ENCODE results near the gene WFIKKN1.

The WFIKKN1 gene

GRCh38 chr16:638034-638543 is 7.3 kb downstream of the WFIKKN1 start:
- no peak for DNase-seq

- no peak for DNase-seq
These were observed 8.1 kb downstream of the WFIKKN1 start for GRCh38 chr16:638836-639235.

DNA sequence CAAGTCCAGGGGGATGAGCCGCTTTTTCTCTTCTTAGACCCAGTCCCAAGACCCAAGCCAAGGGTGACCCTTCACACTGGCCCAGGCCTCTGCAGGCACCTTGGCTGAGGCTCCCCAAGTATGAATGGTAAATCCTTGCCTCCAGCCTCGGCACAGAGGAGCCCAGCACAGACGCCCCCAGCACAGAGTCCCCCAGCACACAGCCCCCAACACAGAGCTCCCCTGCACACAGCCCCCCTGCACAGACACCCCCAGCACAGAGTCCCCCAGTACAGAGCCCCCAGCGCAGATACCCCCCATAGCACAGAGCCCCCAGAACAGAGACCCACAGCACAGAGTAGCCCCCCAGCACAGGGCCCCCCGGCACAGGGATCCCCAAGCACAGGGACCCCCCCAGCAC is 9.8 kb downstream of the WFIKKN1 start:
- DNase-seq, result no peak

DNA sequence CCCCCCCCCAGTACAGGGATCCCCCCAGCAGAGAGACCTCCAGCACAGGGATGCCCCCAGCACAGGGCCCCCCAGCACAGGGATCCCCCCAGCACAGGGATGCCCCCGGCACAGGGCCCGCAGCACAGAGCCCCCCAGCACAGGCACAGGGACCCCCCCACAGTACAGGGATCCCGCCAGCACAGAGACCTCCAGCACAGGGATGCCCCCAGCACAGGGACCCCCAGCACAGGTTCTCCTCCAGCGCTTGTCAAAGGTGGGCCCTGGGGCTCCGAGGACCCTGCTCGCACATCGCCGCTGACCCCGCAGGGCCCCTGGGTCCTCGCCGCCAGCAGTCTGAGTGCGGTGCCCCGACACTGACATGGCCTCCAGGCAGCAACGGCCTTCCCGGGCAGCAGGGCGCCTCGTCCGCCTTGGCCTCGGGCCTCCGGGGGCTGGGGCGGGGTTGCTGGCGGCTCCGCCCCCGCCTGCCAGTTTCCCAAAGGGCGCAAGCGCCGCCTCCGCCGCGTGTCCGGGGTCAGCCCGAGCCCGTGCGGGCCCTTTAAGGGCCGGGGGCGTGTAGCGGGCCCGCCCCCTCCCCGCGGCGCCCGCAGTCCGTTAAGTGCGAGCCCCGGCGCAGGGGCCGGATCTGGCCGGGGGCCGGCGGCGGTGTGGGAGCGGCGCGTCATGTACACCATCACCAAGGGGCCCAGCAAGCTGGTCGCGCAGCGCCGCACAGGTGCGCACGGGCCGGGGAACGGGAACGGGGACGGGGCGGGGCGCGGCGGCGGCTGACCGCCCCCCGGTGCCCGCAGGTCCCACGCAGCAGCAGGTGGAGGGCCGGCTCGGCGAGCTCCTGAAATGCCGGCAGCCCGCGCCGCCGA is 10.8 kb downstream of the WFIKKN1 start, which contains the start of gene MCRIP2:
MCRIP2 (plus strand) TSS at position 503 of the 863 bp plus-strand sequence; CDS start at position 667, 164 bp downstream.
- peak; percentile 73 to 78 for DNase-seq

GRCh38 chr16:642189-643049 is 11.6 kb downstream of the WFIKKN1 start:
- DNase-seq, result peak in 1 of 2 experiments; percentile 23

- no peak for DNase-seq
These were observed 12.2 kb downstream of the WFIKKN1 start for GRCh38 chr16:643050-643368.

- no peak for DNase-seq
These were observed 13.8 kb downstream of the WFIKKN1 start for GRCh38 chr16:644556-644955.

DNA sequence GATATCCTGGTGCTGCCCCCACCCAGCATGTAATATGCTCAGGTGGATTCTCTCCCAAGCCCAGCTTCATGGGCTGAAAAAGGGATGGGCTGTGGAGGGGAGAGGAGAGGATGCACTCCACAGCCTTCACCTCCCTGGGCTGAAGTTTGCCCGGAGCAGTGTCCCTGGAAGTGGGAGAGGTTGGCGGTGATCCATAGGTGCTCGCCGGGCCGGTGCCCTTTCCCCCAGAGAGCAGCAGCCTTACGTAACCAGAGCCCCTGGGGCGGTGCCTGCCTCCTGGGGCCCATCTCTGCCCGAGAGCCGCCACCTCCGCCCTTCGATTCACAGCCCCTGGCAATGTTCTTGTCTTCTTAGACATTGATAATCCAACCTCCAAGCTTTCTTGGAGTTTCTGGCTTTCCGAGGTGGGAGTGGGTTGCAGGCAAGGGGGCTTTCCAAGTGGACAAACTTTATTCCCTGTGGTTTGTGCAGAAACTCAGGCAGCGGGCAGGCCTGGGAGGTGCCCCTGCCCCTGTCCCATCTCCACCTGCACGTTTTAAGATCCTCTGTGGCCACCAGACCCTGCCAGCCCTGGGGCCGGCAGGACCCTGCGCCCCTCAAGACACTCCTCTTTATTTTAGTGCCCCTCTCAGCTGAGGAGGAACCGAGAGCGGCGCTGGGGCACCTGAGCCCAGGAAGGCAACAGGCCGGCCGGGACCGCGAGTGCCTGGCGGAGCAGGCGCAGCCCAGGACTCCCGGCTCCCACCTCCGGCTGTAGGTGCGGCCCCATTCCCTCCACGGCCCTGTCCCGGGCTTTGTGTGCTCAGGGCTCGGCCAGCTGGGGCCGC is 15.3 kb downstream of the WFIKKN1 start:
- DNase-seq, result no peak

GRCh38 chr16:646679-647172 is 15.9 kb downstream of the WFIKKN1 start:
- no peak for DNase-seq

DNA sequence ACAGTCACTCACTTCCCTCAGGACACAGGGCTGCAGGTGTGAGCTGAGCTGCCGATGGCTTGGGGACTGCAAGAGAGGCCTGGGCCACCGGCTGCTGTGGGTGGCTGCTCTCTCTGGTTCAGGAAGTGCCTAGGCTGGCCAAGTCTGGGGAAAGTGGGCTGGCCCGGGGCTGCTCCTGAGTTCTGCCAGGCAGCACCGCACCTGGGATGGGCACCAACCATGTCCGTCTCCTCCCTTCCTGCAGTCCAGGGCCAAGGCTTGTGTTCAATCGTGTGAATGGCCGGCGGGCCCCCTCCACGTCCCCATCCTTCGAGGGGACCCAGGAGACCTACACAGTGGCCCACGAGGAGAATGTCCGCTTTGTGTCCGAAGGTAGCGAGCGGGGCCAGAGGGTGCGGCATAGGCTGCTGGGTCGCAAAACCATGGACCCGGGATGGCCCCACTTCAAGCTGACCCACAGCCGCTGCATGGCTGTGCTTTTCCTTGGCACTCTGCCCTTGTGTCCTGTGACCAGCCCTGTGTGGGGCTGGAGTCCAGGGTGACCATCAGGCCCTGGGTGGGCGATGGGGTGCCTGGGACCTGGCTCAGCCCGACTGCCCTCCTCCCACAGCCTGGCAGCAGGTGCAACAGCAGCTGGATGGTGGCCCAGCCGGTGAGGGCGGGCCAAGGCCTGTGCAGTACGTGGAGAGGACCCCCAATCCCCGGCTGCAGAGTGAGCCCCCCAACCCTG is 16.6 kb downstream of the WFIKKN1 start:
- DNase-seq, result no peak

DNA sequence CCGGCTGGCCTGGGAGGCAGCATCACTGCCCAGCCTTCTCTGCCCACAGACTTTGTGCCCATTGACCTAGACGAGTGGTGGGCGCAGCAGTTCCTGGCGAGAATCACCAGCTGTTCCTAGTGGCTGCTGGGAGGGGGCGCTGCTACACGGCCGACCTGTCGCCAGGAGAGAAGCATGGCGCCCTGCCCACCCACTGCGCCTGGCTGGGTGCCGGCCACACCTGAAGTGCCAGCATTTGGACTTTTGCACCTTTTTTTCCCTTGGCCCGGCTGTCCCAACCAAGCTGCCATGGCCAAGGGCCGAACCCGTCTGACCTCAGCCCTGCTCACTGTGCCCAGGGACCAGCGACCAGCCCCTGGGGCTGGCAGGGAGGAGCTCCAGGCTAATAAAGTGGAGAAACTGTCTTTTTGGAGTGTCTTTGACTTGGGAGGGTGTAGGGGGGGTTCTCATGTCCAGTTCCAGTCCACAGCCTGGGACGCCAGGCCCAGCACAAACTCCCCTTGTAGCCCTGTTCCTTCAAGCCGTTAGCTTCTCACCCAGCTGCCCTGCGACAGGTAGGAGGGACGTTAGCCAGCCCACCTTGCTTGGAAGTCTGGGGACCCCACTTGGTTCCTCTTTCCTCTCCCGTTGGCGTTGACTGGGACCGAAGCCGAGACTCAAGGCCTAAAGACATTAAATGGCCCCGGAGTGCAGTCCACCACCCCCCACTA is 17.4 kb downstream of the WFIKKN1 start:
- peak in 1 of 2 experiments; percentile 30 for DNase-seq

DNA sequence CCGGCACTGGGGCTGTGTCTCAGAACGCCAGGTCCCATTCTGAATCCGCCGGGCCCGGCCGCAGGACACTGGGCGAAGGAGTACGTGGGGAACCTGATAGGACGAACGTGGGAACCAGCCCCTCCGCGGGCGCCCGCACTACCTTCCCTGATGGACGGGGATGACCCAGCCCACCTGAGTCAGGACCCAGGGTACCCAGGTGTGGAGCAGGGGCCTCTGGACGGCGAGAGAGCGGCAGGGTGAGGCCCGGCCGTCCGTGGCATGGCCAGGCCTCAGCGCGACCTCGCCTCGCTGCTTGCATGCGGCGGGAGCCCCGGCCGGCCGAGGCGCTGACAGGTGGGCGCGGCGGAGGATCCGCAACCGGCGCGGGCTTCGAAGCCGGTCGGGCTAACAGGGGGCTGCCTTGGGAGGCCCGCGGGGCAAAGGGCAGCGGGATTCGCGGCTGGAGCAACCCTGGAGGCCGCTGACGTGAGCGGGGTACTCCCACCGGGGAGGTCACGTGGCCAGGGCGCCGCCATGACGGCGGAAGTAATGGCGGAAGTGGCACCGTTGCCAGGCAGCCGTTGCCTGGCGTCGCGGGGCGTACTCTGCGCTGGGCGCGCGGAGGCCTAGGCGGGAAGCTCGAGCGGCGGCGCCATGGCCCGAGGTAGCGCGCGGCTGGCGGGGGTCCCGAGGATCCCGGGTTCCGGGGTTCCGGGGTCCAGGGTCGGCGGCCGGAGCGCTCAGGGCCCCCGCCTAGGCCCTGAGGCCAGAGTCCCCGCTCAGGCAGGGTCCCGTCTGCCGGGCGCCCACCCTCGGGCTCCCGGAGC is 18.2 kb downstream of the WFIKKN1 start, which contains the start of gene WDR90:
WDR90 (plus strand) TSS at position 585 of the 809 bp plus-strand sequence; CDS start at position 637, 52 bp downstream.
- peak; percentile 74 to 95 for DNase-seq

DNA sequence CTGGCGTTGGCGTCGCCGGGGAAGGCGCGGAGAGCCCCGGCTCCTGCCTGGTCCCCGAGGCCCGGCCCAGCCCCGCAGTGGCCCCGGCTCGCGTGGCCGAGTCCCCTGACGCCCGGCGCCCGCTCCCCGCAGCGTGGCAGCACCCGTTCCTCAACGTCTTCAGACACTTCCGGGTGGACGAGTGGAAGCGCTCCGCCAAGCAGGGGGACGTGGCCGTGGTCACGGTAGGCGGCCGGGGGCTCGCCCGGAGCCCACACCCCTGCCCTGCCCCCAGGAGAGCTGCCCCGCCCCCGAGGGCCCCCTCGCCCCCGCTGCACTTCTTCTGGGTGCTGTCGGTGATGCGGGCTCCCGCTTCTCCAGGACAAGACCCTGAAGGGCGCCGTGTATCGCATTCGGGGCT is 18.8 kb downstream of the WFIKKN1 start:
- DNase-seq, result no peak

GRCh38 chr16:651844-652243 is 21.1 kb downstream of the WFIKKN1 start:
- no peak for DNase-seq

- DNase-seq, result no peak
These were observed 21.9 kb downstream of the WFIKKN1 start for GRCh38 chr16:652454-653305.

DNA sequence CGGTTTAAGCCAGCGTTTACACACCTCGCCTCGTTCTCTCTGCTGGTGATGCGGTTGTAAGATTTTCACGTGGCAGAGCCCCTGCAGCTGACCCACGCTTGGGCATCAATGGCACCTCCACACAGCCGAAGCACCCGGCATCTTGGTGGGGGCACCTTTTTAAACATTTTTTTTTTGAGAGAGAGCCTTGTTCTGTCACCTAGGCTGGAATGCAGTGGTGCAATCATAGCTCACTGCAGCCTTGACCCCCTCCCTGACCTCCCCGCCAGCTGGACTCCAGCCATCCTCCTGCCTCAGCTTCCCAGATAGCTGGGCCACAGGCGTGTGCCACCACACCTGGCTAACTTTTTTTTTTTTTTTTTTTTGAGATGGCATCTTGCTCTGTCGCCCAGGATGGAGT is 23.2 kb downstream of the WFIKKN1 start:
- no peak for DNase-seq

- DNase-seq, result no peak
These were observed 26.7 kb downstream of the WFIKKN1 start for GRCh38 chr16:657487-657886.

DNA sequence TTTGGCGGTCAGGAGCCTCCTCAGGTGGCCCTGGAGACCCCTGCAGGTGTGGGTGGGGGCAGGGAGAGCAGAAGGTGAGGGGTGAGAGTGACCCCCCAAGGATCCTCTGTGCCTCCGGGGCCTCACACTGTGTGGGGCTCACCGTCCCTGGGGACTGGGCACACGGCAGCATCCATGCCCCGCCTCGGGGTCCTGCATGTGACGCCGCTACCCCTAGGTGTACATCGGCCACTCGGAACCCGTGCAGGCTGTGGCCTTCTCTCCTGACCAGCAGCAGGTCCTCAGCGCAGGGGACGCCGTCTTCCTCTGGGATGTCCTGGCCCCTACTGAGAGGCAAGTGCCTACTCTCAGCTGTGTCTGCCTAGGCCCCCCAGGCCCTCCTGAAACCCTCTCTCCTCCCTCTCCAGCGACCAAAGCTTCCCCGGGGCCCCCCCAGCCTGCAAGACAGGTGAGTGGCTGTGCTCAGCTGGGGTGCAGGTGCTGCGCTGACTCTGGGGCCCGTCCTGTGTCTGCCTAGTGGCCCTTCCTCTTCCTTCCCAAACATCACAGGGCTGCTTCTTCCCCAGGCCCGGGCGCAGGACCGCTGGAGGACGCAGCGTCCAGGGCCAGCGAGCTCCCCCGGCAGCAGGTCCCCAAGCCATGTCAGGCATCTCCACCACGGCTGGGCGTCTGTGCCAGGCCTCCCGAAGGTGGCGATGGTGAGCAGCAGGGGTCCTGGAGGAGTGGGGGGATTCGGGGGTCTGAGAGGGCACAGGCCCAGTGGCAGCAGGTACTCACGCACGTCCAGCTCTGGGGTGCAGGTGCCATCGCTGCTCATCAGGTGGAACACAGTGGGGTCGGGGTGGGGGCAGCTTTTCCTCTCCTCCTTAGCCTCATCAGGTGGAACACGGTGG is 28.1 kb downstream of the WFIKKN1 start:
- no peak for DNase-seq
